GM18526 (cell line): ENCODE results near the gene TBC1D22A.

Experiments
- POLR2A ChIP-seq: IDR thresholded peaks from 3 replicates; pipeline ENCODE4 v1.6.1; 2011; ENCODE audit not compliant: insufficient read length; ENCODE audit errors: extremely low read depth

TBC1D22A gene

GRCh38 chr22:47034076-47034808 is 271.8 kb downstream of the TBC1D22A start:
- no peak for TF ChIP-seq POLR2A

DNA sequence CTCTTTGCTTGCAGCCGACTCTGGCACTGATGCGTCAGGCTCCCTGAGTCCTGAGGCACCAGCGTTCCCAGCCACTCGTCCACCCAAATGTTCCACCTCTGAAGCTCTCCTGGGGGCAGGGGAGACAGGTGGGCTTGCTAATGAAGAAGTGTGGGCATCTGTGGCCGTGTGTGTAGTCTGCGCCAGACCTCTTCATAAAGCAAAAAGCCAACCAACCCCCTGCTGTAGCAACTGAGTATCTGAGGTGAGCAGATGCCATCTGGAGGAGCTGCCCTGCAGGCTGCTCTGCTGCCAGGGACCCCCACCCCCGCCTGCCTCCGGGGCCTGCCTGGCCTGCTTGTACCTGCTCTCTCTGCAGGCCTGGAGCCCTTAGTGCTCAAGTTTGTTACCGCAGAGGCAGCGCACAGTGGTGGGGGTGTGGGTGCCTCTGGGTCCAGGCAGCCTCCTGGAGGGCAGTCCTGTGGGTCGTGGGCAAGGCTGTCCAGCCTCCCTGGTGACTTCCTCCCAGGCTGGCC is 272.5 kb downstream of the TBC1D22A start:
- no peak for TF ChIP-seq POLR2A

DNA sequence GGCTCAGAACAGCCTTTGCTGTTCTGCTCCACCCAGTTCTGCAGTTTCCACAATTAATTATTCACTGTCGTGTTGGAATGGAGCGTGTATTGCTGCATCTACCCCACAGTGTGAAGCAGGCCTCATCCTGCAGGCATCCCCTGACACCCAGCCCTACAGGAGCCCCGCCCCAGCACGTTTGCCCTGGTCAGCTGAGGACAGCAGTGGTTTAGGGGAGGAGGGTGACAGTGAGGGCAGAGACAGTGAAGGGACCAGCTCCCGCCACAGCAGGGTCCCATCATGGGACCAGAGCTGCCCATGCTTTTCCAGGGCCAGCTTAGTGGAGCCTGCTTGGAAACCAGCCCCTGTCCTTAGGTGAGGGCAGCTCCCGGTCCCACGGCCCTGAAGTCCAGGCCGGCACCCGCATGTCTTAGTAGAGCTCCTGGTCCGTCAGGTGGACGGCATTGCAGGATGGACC is 273.0 kb downstream of the TBC1D22A start:
- no peak for TF ChIP-seq POLR2A

- TF ChIP-seq POLR2A, result no peak
These were observed 273.9 kb downstream of the TBC1D22A start for GRCh38 chr22:47036352-47036751.

- TF ChIP-seq POLR2A, result no peak
These were observed 274.6 kb downstream of the TBC1D22A start for GRCh38 chr22:47036936-47037485.

DNA sequence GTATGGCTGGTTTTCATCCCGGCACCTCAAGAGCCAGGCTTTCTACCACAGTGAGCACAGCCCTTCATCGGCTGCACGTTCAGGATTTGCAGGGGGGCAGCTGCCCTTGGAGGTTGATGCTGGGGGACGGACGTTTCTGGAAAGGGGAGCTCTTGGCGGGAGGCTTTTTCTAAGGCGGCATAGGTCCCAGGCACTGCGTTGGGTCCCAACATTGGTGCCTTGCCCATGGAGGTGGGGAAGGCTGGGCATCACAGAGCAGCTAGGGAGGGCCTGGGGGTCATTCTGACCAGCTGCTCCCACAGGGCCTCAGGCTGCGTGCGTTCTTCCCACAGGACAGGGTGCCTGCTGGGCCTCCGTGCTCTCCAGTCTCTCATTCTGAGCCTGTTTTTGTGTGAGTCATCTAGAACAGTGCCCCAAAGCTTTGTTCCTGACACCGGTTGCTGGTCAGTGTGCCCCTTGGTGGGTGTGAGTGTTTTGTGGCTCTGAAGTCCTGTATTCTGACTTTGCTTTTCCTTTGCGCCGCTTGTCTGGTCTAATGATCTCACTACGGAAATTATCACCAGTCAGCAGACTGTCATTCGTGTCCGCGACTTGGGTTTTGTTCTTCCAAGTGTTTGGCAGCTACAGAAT is 275.9 kb downstream of the TBC1D22A start:
- TF ChIP-seq POLR2A, result no peak

GRCh38 chr22:47039356-47039755 is 276.9 kb downstream of the TBC1D22A start:
- no peak for TF ChIP-seq POLR2A

DNA sequence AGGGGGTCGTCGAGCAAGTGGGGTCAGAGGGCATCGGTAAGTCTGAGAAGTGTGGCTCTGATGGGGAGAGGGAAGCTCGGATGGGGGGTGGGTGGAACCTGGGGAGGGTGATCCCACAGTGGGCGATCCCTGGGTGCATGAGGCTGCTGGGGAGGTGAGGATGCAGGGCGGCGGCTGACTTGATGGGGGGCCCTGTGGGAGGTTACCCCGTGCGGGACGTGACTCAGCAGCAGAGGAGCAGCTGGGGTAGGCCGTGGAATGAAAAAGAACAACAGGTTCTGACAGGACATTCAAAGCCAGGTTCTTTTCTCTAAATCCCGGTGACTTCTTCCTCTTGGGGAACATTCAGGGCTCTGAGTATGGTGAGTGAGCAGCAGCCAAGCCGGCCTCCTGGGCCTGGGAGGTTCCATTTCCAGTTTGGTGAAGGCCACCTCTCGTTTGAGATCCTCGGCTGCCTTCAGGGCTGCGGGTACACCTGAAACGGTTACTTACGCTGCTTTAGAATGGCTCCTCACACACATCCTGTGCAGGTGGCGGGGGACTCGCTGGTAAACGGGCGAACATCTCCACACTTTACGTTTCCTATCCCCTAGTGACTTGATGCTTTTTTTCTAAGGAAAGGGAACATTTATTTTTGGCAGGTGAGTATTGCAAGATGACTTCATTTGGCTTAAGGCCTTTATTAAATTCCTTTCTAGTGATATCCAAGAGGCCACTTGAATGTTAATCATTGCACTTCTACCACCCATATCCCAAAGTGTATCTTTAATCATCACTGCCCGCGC is 278.2 kb downstream of the TBC1D22A start:
- no peak for TF ChIP-seq POLR2A

- TF ChIP-seq POLR2A, result no peak
These were observed 279.0 kb downstream of the TBC1D22A start for GRCh38 chr22:47041271-47042115.

DNA sequence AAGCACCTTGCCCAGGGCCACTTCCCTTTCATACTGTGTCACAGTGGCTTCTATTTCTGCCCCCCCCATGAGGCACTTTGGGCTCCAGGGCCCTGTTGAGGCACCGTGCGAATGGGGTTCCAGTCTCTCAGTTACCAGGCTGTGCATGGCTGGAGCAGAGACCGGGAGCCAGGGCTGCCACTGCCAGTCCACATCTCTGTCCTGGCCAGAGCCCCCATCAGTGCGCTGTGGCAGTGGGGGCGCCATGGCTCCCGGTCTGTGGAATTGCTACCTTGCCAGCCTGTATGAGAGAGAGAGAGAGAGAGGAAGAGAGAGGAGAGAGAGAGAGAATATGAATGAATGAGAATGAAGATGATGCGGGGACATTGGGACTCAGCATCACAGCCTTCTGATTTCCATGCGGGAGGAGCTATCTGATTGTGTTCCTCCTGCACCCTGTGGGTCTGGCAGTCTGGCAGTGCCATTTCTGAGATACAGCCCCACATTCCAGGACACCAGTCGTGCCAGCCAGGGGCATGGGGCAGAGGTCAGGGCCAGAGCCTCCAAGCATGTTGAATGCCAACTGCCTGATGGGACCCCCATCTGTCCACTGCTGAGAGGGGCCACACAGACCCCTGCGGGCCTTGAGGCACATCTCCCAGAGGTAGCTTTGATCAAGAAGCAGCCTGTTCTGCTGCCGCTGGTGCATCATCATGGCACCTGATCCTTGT is 279.8 kb downstream of the TBC1D22A start:
- no peak for TF ChIP-seq POLR2A

- no peak for TF ChIP-seq POLR2A
These were observed 280.5 kb downstream of the TBC1D22A start for GRCh38 chr22:47042861-47043496.

DNA sequence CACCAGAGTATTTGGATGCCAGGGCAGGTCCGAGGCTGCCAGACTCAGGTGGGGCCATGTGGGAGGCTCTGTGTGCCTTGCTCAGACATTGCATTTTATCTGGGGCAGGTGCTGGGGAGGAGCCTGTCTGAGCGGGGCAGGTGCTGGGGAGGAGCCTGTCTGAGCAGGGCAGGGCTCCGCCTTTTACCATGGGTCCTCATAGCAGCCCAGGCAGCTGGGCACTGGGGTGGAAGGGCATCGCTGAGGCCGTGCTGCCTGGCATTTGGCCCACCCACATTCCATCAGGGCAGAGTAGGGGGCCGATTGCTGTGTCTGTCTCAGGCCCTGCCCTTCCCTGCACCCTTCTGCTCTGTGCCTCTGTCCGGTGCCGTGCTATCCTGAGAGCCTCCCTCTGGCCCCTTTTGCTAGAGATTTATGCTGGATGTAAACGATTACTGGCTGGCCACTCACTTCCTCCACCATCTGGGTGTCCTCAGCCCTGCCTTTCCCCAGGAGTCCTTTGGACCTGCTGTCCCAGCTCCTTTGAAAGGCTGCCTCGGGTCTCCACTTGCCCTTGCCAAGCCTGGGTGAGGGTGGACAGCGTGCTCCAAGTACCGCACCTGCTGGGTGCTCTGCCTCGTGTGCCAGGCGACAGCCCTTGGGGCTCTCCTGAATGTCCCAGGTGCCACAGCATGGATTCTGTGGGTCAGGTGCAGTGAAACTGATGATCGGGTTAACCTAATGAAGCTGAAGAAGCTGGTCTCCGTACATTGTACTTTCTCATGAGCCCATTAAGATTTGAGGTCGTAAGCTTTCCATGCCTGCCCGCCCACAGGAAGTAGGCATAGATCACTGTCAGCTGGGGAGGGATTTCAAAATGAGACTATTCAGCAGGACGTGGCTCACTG is 281.6 kb downstream of the TBC1D22A start:
- no peak for TF ChIP-seq POLR2A
